Measurements from ENCODE around the gene LGR4. TPM values are rescaled to one million over a fixed set of nuclear protein-coding genes. Genes with fewer than 3 reads are reported as not detected.

The LGR4 gene
- total RNA-seq, 4 donors from 2014 or later = 18.1 to 31.5 (median 26.1) TPM

DNA sequence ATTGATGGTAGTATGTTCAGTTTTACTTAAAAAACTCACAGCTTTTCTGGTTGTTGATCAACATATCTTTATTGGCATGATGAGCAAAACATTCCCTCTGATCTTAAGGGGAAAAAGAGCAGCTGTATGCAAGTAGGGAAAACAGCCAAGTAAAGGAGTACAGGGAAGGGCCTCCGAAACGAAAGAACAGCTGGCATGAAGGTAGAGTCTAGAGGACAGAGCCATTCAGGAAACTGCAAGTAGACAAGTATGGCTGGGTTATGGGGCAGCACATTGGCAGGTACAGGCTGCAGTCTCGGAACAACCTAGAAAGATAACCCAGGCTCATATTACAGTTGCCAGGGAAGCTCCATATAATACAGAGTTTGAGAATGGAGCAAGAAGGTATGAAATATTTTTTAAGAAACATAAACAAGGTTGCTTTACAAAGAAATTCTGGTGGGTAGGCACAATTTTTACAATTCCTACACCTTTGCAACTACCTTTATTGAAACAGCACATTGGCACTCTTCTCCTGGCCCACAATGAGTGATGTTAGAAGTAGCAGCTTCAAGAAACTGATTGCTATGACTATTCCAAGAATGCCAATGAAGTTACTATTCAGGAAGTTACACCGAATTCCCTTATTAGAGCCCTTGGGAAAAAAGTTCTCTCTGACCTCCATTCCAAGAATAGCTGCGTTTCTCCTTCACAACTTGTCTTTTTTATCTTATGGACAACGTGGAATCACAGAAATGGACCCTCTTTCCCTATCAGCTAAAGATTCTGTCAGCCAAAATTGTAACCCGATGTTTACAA, 45.2 kb downstream of the LGR4 start:
- TF ChIP-seq, protein P1, sequence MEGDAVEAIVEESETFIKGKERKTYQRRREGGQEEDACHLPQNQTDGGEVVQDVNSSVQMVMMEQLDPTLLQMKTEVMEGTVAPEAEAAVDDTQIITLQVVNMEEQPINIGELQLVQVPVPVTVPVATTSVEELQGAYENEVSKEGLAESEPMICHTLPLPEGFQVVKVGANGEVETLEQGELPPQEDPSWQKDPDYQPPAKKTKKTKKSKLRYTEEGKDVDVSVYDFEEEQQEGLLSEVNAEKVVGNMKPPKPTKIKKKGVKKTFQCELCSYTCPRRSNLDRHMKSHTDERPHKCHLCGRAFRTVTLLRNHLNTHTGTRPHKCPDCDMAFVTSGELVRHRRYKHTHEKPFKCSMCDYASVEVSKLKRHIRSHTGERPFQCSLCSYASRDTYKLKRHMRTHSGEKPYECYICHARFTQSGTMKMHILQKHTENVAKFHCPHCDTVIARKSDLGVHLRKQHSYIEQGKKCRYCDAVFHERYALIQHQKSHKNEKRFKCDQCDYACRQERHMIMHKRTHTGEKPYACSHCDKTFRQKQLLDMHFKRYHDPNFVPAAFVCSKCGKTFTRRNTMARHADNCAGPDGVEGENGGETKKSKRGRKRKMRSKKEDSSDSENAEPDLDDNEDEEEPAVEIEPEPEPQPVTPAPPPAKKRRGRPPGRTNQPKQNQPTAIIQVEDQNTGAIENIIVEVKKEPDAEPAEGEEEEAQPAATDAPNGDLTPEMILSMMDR (IDR thresholded peaks at IDR 0.05) = no peak
- ATAC-seq (ENCODE audit: low FRiP score) = no peak
- no peak for DNase-seq (ENCODE audit: low spot score)

DNA sequence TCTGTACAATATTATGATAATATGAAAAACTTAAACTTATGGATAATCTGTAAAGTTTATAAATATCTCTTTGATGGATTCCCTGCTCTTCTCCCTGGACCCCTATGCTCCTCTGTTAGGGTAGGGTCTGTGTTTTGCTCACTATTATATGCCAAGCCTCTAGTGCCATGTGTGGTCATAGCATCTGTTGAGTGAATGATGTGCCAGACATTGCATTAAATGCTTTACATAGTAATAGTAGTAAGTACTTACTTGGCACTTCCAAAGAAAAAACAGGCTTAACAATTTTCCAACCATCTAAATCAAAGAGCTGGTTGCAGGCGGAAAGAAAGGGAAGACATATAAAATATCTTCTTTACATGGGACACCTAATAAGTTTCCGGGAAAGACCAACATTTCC, 46.8 kb downstream of the LGR4 start:
- TF ChIP-seq, protein P1 (IDR thresholded peaks at IDR 0.05) = no peak
- DNase-seq (ENCODE audit: low spot score) = no peak
- no peak for ATAC-seq (ENCODE audit: low FRiP score)

DNA sequence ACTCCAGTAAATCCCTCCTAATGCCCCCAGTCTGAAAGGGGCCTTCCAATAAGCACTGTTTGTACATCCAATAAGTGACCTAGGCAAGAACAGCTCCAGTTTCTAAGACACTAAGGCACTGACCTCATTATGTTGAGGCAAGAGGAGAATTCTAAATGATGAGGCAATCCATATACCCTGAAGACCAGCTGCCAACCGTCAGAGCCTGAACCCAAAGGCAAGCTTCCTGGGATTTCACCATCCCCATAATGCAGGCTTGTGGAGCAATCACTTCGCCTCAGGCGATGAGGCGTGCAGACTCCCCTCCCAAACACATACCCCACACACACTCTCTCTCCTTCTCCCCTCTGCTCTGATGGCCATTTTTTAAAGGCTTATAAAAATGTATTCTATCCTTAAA, 49.5 kb downstream of the LGR4 start:
- TF ChIP-seq, protein P1 (IDR thresholded peaks at IDR 0.05) = no peak
- ATAC-seq (ENCODE audit: low FRiP score) (peak; percentile 83), DNase-seq (ENCODE audit: low spot score) (no peak)

DNA sequence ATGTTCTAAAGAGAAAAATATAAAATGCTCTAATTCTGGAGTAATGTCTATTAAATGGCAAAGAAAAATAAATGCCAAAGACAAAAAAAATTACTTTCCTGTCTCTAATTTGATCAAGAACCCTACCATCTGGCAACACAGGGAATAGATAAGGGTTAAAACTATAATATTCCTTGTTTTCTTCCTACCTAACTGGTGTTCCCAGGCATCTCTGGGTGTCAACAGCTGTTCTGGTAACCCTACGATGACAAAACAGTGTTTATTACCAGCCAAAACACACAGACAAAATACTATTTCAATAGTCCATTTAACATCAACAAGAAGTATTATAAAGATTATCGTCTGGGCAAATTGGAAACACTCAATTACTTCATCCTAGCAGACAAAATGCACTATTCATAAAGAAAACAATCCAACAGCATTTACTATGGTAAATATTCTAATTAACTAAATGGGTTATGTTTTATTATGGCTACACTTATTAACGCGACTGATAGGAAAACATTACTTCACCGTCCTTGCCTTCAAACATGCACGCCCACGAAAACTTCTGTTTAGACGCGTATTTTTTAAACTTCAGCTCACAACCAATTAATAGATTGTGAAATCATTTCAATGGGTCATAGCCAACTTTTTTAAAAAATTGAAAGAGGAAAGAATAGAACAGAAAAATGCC, 50.6 kb downstream of the LGR4 start:
- no peak for ATAC-seq (ENCODE audit: low FRiP score)
- TF ChIP-seq, protein P1 (IDR thresholded peaks at IDR 0.05) = no peak
- DNase-seq (ENCODE audit: low spot score) = no peak

DNA sequence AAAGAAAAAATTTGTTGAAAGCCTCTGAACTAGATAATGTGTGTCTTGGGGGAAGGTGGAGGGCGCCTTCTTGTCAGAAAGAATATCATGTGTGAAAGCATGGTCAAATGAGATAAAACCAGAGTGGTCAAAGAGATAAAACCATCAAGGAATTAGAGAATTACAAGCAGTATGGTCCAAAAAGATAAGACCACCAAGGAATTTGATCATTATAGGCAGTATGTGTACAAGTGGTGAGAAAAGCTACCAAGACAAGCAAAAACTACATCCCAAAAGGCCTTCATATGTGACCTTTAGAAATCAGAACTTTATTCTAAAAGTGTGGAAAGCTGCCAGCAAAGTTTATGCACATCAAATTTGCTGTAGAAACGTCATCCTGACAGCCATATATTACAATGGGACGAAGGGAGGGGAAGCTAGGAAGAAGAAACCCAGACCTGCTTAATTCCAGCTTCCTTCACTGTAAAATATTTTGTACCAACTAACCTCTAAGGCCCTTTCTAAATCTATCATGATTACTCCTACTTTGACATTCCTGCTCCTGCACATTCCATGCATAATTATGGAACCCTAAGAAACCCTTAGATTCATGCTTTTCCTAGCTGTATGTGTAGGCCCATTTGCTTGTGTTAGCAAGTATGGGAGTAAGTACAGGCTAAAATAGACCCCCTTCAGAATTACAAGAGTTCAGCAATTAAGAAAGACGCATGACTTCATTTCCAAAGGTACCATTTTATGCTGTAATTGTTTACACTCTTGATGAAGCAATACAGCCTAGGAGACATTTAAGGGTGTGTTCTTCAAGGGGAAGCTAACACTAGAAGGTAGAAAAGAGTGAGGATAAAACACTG, 51.6 kb downstream of the LGR4 start:
- ATAC-seq (ENCODE audit: low FRiP score) = no peak
- DNase-seq (ENCODE audit: low spot score) = no peak
- TF ChIP-seq, protein P1 (IDR thresholded peaks at IDR 0.05) = no peak

DNA sequence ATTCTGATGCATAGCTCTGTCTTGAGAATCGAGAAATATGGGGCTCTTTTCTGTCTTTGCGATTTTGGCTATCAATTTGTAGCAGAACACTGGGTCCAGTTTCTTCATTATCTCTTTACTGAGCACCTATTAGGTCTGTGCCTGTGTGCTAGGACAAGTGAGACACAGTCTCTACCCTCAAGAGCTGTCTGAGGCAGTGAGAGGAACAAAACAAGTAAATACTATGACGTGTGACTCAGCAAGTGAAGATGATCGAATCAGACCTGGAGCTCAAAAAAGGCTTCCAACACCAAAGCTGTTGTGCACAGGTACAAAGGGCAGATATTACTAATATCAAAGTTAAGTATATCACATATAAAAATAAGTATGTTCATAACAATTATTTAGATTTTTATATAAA, 52.4 kb downstream of the LGR4 start:
- no peak for DNase-seq (ENCODE audit: low spot score)

More for the DNA sequence above, 52.4 kb downstream of the LGR4 start:
- no peak for ATAC-seq (ENCODE audit: low FRiP score)
- TF ChIP-seq, protein P1 (IDR thresholded peaks at IDR 0.05) = no peak
